ENCODE results near the gene PPP1R26.

- TF ChIP-seq, protein P1, sequence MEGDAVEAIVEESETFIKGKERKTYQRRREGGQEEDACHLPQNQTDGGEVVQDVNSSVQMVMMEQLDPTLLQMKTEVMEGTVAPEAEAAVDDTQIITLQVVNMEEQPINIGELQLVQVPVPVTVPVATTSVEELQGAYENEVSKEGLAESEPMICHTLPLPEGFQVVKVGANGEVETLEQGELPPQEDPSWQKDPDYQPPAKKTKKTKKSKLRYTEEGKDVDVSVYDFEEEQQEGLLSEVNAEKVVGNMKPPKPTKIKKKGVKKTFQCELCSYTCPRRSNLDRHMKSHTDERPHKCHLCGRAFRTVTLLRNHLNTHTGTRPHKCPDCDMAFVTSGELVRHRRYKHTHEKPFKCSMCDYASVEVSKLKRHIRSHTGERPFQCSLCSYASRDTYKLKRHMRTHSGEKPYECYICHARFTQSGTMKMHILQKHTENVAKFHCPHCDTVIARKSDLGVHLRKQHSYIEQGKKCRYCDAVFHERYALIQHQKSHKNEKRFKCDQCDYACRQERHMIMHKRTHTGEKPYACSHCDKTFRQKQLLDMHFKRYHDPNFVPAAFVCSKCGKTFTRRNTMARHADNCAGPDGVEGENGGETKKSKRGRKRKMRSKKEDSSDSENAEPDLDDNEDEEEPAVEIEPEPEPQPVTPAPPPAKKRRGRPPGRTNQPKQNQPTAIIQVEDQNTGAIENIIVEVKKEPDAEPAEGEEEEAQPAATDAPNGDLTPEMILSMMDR (IDR thresholded peaks at IDR 0.05) = no peak
- TF ChIP-seq POLR2A (IDR thresholded peaks at IDR 0.05) (no peak), EP300 (IDR thresholded peaks at IDR 0.05; ENCODE audit: low read depth) (no peak)
Measured at GRCh38 chr9:135524130-135524861, 44.7 kb downstream of the PPP1R26 start.
